K562 (cell line): Measurements from ENCODE around the gene WTAP. TPM values are rescaled to one million over a fixed set of nuclear protein-coding genes. Genes with fewer than 3 reads are reported as not detected.

Experiments used
- ARNT ChIP-seq, 2 experiments: fragments of 450-650 bp; IDR thresholded peaks; 2 replicates each; pipeline ENCODE4 v1.6.1; 2016; ENCODE audit warnings: mild to moderate bottlenecking in 1 of 2
- ASH1L ChIP-seq: fragments of 450-650 bp; IDR thresholded peaks from 2 replicates; pipeline ENCODE4 v1.6.1; 2018; ENCODE audit warnings: borderline replicate concordance, mild to moderate bottlenecking, low read depth; ENCODE audit not compliant: partially characterized antibody
- CC2D1A ChIP-seq: fragments of 450-650 bp; IDR thresholded peaks from 2 replicates; pipeline ENCODE4 v1.6.1; 2017; ENCODE audit warnings: mild to moderate bottlenecking
- CREB1 ChIP-seq, 2 experiments: sonication (generic) in 1 of 2; formaldehyde crosslinking in 1 of 2; IDR thresholded peaks; 2 replicates each; pipeline versions ENCODE4 v1.6.1 to v1.8.0; 2012 to 2022; ENCODE audit warnings: inconsistent platforms in 1 of 2, mild to moderate bottlenecking in 1 of 2, missing genetic modification reagents in 1 of 2, moderate library complexity in 1 of 2
- FOSL1 ChIP-seq: fragments of 200-800 bp; sonication (Bioruptor generic); conservative IDR thresholded peaks from 2 replicates; pipeline ENCODE4 v1.6.1; 2016; ENCODE audit warnings: missing genetic modification characterization, missing compliant biosample characterization
- HDAC1 ChIP-seq, 2 experiments: fragments of 450-650 bp; IDR thresholded peaks; 2 replicates each; pipeline ENCODE4 v1.6.1; 2016 to 2017; ENCODE audit warnings: inconsistent platforms in 1 of 2, mild to moderate bottlenecking in 1 of 2, moderate library complexity in 1 of 2
- HDGF ChIP-seq: fragments of 450-650 bp; IDR thresholded peaks from 2 replicates; pipeline ENCODE4 v1.6.1; 2016
- HEY1 ChIP-seq: fragments of 250-450 bp; sonication (Bioruptor Pico); IDR thresholded peaks from 2 replicates; pipeline ENCODE4 v1.5.0; 2020; ENCODE audit warnings: mild to moderate bottlenecking, moderate library complexity, borderline replicate concordance
- HOXB6 ChIP-seq: fragments of 250-450 bp; sonication (Bioruptor Pico); IDR thresholded peaks from 2 replicates; pipeline ENCODE4 v1.5.1; 2022; ENCODE audit warnings: mild to moderate bottlenecking, borderline replicate concordance
- JUND ChIP-seq, 2 experiments: IDR thresholded peaks; 2 replicates in 1 of 2; 3 replicates in 1 of 2; pipeline ENCODE4 v1.6.1; 2011; ENCODE audit warnings: borderline replicate concordance in 2 of 2, low read depth in 2 of 2, low read length in 2 of 2, improper control_type of control experiment in 1 of 2, missing biosample characterization in 1 of 2, missing genetic modification characterization in 1 of 2, missing genetic modification reagents in 1 of 2
- KDM1A ChIP-seq, 2 experiments: fragments of 450-650 bp; IDR thresholded peaks; 2 replicates each; pipeline ENCODE4 v1.6.1; 2016; ENCODE audit warnings: mild to moderate bottlenecking in 2 of 2
- KLF10 ChIP-seq: fragments of 250-450 bp; sonication (Bioruptor Pico); IDR thresholded peaks from 2 replicates; pipeline ENCODE4 v1.6.1; 2021; ENCODE audit warnings: matching md5 sums
- NCOA6 ChIP-seq: fragments of 450-650 bp; IDR thresholded peaks from 2 replicates; pipeline ENCODE4 v1.6.1; 2017; ENCODE audit warnings: mild to moderate bottlenecking
- NRF1 ChIP-seq, 2 experiments: fragments of 450-650 bp; IDR thresholded peaks in 1 of 2; conservative IDR thresholded peaks in 1 of 2; 2 replicates each; pipeline ENCODE4 v1.6.1; 2014; ENCODE audit warnings: mild to moderate bottlenecking in 2 of 2
- RCOR1 ChIP-seq, 2 experiments: IDR thresholded peaks; 2 replicates each; pipeline ENCODE4 v1.6.1; 2012; ENCODE audit warnings: low read depth in 2 of 2, low read length in 2 of 2, borderline replicate concordance in 1 of 2, improper control_type of control experiment in 1 of 2
- RFX7 ChIP-seq: fragments of 250-450 bp; sonication (Bioruptor Pico); IDR thresholded peaks from 2 replicates; pipeline ENCODE4 v1.5.1; 2021; ENCODE audit warnings: mild to moderate bottlenecking
- SMARCC2 ChIP-seq: fragments of 450-650 bp; IDR thresholded peaks from 2 replicates; pipeline ENCODE4 v1.6.1; 2017; ENCODE audit warnings: antibody characterized with exemption, moderate library complexity, mild to moderate bottlenecking, low read depth
- SRSF3 ChIP-seq: fragments of 200-400 bp; formaldehyde crosslinking; IDR thresholded peaks from 2 replicates; pipeline ENCODE4 v1.6.1; 2016; ENCODE audit warnings: mild to moderate bottlenecking, low read length, moderate library complexity; ENCODE audit not compliant: insufficient read depth
- ZNF184 ChIP-seq: sonication (generic); formaldehyde crosslinking; IDR thresholded peaks from 2 replicates; pipeline ENCODE4 v1.5.0; 2020; ENCODE audit warnings: missing genetic modification reagents
- ZNF778 ChIP-seq: fragments of 450-650 bp; formaldehyde crosslinking; IDR thresholded peaks from 2 replicates; pipeline ENCODE4 v1.4.0; 2020; ENCODE audit warnings: mild to moderate bottlenecking, moderate library complexity
- polyA plus RNA-seq, 8 experiments: library from polyadenylated mRNA; depleted of rRNA in 4 of 8; stranded (reverse) in 5 of 8; unstranded in 3 of 8; fragments of >200 nt; fragmentation: Nextera tagmentation in 2 of 8; fragmentation: Illumina TruSeq in 1 of 8; extraction: Ambion mirVana in 2 of 8; extraction: Trizol in 1 of 8; gene quantifications; 2 replicates each; pipeline versions ENCODE4 v1.2.1 to v1.2.3, GENCODE V29; 2011 to 2014; ENCODE audit warnings: inconsistent platforms in 1 of 8, missing spikeins in 1 of 8
- total RNA-seq, 7 experiments: library from RNA; depleted of rRNA in 6 of 7; stranded (reverse); fragments of >200 nt in 6 of 7; fragmentation: Illumina TruSeq in 2 of 7; extraction: Trizol in 2 of 7; gene quantifications; 2 replicates each; pipeline versions ENCODE4 v1.2.1 to v1.2.3, GENCODE V29; 2011 to 2021; ENCODE audit warnings: low replicate concordance in 1 of 7
- TF ChIP-seq, protein P1 (sequence below): IDR thresholded peaks from 2 replicates; pipeline ENCODE4 v1.6.1; 2011; ENCODE audit warnings: borderline replicate concordance, low read depth, mild to moderate bottlenecking, moderate library complexity, low read length; ENCODE audit not compliant: insufficient read depth, poor library complexity, severe bottlenecking
- TF ChIP-seq, protein P2 (sequence below): conservative IDR thresholded peaks from 2 replicates; pipeline ENCODE4 v1.6.1; 2011; ENCODE audit warnings: low read depth, mild to moderate bottlenecking, low read length; ENCODE audit not compliant: control insufficient read depth

WTAP gene
- total and polyA plus RNA-seq, 9 of the 15 experiments (the other 6 are each of a cell fraction or from before 2014, with no cell fraction given) = 52.4 to 156 (median 110) TPM

DNA sequence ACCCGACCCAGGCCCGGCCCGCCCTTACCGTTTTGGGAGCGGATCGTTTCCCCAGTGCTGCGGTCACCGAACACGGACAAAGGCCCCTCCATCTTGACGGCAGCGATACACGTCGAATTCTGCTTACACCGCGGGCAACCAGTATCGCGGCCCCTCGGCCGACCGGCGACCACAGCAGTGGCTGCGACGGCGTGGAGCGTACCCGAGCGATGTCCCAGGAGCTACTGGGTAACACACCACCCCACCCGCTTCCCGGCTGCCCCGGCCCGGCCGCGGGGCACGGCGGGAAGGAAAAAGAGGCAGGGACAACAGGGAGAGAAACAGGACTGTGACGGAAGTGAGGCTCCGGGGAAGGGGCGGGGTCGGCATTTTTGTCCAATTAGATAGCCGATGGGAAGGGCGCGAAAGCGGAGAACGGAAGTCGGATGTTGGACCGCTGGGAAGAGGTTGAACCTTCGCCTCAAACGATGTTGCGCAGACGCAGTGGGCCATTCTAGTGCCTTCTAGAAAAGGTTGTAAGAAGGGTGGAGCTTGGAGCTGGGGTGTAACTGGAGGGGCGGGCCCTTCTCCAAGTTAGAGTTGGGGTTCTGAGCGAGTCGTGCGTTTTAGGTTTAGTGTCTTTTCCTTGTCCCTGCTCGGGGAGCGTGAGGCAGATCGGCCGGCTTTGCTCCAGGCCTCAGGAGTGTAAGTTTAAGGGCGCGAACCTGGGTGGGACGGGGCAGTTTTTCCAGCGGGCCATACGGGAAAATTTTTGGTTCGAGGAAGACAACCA, 62.3 kb downstream of the WTAP start, which contains the start of gene TCP1 (continued):
- TF ChIP-seq, protein P1, sequence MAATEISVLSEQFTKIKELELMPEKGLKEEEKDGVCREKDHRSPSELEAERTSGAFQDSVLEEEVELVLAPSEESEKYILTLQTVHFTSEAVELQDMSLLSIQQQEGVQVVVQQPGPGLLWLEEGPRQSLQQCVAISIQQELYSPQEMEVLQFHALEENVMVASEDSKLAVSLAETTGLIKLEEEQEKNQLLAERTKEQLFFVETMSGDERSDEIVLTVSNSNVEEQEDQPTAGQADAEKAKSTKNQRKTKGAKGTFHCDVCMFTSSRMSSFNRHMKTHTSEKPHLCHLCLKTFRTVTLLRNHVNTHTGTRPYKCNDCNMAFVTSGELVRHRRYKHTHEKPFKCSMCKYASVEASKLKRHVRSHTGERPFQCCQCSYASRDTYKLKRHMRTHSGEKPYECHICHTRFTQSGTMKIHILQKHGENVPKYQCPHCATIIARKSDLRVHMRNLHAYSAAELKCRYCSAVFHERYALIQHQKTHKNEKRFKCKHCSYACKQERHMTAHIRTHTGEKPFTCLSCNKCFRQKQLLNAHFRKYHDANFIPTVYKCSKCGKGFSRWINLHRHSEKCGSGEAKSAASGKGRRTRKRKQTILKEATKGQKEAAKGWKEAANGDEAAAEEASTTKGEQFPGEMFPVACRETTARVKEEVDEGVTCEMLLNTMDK = no peak
- TF ChIP-seq ZNF184 (CRISPR knock-in tag) = no peak
- peak in 1 of 2 experiments; percentile 76; a peak in 2 of 4 replicates for TF ChIP-seq HDAC1 (IDR thresholded peaks at IDR 0.05)
- TF ChIP-seq HDGF = peak; percentile 58
- TF ChIP-seq CREB1 (IDR thresholded peaks at IDR 0.05) = peak; percentile 62
- TF ChIP-seq CREB1 (CRISPR knock-in tag; IDR thresholded peaks at IDR 0.05) = no peak; the same call in 1 of the 2 replicates
- TF ChIP-seq ARNT (IDR thresholded peaks at IDR 0.05) = 0 out of 4 replicates have a peak, but pooled peaks of 1 of the 2 experiments have one; percentile 33
- TF ChIP-seq, protein P2, sequence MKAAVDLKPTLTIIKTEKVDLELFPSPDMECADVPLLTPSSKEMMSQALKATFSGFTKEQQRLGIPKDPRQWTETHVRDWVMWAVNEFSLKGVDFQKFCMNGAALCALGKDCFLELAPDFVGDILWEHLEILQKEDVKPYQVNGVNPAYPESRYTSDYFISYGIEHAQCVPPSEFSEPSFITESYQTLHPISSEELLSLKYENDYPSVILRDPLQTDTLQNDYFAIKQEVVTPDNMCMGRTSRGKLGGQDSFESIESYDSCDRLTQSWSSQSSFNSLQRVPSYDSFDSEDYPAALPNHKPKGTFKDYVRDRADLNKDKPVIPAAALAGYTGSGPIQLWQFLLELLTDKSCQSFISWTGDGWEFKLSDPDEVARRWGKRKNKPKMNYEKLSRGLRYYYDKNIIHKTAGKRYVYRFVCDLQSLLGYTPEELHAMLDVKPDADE = peak; percentile 83
- TF ChIP-seq HOXB6 = 0 out of 2 replicates have a peak, but pooled peaks have one; percentile 12
- peak; percentile 99 for TF ChIP-seq NRF1 (conservative IDR thresholded peaks at IDR 0.05 in 1 of 2, IDR thresholded peaks at IDR 0.05 in 1 of 2)
- no peak for TF ChIP-seq ASH1L
- peak in 1 of 2 experiments; percentile 69; a peak in 2 of 4 replicates for TF ChIP-seq RCOR1 (IDR thresholded peaks at IDR 0.05; ENCODE audit: borderline replicate concordance in 1 of 2, low read depth in 2 of 2, low read length in 2 of 2)
- no peak for TF ChIP-seq KDM1A (IDR thresholded peaks at IDR 0.05)
- TF ChIP-seq NCOA6 = no peak
- TF ChIP-seq KLF10 = no peak
- no peak for TF ChIP-seq ZNF778
- TF ChIP-seq FOSL1 (tag) = no peak
- peak; percentile 83; the same call in 1 of the 2 replicates for TF ChIP-seq RFX7 (CRISPR knock-in tag)
- no peak for TF ChIP-seq SRSF3
- TF ChIP-seq CC2D1A = no peak
- TF ChIP-seq JUND (IDR thresholded peaks at IDR 0.05; ENCODE audit: borderline replicate concordance, low read depth, low read length) = peak; percentile 65
- TF ChIP-seq JUND (tag; IDR thresholded peaks at IDR 0.05; ENCODE audit: borderline replicate concordance, low read depth, low read length) = peak; percentile 11; the same call in 1 of the 3 replicates
- TF ChIP-seq HEY1 (CRISPR knock-in tag) = no peak
- TF ChIP-seq SMARCC2 = no peak
